Measurements from ENCODE around the gene VGLL4.
"Not testable (repeated sequence)": the region's sequence is repeated elsewhere in the genome, so short reads cannot be mapped to it uniquely, and the experiment has no call there.

The VGLL4 gene

GRCh38 chr3:11582191-11582968 lies 61.3 kb downstream of the VGLL4 start:
- DNase-seq, result no peak

GRCh38 chr3:11581237-11582190 lies 62.2 kb downstream of the VGLL4 start:
- DNase-seq, result no peak

- no peak for DNase-seq
Measured at GRCh38 chr3:11580645-11581044, 63.1 kb downstream of the VGLL4 start.

GRCh38 chr3:11578169-11578568 lies 65.5 kb downstream of the VGLL4 start:
- DNase-seq, result no peak

GRCh38 chr3:11576453-11576852 lies 67.3 kb downstream of the VGLL4 start:
- no peak for DNase-seq

DNA sequence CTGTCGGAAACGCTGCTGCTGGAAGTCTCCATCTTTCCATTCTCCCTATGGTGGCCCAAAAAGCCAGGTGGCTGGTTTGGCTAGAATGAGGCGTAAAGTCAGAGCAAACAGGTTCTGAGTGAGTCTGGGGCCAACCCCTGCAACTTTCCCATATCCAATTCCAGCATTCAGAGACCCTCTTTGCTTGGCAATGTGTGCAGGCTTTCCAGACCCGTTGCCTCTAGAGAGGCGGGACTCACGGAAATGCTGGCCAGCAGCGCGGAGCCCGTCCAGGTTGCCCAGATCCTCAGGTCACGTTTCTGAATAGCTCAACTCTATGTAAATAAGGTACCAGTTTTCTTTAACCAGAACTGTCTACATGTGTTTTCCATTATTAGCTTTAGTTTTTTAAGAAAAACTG lies 68.0 kb downstream of the VGLL4 start:
- DNase-seq, result no peak

DNA sequence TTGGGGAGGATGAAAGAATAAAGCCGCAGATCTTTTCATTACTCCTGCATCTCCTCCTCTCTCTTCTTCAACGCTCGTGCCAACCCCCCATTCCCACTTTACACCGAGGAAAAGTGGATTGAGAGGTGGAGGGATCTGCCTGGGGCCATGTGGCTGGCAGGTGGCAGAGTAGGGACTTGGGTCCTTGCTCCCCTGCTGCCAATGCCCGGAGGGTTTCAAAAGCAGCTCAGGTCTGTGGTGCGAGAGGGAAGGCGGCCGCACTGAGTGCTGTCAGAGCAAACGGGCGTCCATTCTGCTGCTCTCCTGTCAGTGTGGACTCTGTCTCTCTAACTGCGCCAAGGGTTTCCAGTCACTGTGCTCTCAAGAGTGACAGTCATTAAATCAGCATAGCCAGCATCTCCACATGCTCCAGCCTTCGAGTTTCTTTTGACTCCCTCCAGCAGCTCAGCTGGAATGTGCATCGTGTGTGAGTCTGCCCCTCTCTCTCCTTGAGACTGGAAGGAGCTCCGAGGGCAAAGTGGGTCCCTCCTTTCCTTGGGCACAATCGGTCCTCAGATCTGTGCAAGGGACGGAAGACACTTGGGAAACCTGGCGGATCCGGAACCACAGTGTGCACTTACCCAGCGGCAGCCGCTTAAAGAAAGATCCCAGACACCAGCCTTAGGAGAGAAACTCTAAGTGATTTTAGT lies 68.6 kb downstream of the VGLL4 start:
- no peak for DNase-seq

GRCh38 chr3:11572660-11573059 lies 71.1 kb downstream of the VGLL4 start:
- not testable (repeated sequence) for DNase-seq

DNA sequence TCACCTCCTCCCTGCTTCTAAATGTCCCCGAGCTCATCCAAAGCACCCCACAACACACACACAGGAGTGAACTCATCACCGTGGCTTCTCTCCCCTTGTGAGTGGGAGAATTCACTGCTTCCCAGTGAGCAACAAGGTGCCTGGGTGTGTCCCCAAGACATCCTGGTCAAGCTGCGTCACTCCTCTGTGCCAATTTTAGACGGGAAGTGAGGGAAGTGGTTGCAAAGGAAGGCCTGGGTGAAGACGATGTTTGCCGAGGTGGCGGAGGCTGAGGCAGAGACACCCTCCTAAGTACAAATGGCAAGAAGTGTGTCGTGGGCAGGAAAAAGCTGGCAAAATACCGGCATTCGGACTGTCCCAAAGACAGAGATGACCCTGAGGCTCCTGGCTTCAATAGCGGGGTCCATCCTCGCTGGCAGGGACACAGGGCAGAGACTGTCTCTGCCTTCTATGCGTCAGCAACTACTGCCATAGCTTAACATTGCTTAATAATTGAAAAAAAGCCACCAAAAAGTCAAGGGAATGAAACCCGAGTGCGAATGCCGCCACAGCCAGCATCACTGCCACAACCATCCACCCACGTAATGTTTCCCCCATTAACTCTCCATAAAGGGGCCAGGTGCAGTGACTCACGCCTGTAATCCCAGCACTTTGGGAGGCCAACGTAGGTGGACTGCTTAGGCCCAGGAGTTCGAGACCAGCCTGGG lies 72.8 kb downstream of the VGLL4 start:
- no peak for DNase-seq

DNA sequence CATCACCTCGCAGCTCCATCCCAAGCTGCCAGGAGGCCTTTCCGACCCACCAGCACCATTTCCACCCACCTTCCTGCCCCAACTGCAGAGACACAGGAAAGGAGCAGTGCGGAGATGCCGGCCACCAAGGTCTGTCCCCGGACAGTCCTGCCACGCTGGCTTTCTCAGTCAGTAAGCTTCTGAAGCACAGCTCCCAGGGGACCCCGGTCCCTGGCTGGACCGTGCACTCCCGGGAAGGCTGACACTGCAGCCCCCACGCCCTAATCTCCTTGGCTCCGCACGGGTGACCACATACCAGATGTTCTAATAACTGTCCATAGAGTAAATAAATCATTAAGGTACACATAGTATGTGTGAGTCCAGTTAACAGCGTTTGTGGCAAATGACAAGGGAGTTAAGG lies 73.5 kb downstream of the VGLL4 start:
- DNase-seq, result no peak

DNA sequence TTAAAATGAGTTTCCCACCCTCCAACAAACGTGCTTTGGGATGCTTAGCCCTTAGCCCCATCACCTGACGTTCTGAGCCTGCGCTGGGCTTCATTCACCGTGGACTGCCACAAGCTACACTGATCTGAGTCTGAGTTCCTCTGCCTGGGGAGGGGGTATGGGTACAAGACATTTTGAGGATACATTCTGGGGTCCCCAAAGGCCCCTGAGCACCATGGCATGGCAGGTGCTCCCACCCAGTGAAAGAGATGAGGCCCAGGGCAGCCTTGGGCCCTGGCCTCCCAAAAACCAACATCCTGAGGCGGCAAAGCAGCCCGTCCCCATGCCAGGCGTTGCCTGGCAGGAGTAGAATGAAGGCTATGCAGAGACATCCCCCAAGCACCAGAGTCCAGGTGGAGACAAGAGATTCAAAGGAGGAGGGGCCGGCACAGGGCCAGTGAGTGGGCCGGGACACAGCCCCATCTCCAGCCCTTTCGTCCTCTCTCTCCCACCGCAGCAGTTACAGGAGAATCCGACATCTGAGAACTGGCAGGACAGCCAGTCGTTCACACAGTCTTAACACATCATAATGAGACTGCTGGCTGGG lies 74.5 kb downstream of the VGLL4 start:
- DNase-seq, result no peak

DNA sequence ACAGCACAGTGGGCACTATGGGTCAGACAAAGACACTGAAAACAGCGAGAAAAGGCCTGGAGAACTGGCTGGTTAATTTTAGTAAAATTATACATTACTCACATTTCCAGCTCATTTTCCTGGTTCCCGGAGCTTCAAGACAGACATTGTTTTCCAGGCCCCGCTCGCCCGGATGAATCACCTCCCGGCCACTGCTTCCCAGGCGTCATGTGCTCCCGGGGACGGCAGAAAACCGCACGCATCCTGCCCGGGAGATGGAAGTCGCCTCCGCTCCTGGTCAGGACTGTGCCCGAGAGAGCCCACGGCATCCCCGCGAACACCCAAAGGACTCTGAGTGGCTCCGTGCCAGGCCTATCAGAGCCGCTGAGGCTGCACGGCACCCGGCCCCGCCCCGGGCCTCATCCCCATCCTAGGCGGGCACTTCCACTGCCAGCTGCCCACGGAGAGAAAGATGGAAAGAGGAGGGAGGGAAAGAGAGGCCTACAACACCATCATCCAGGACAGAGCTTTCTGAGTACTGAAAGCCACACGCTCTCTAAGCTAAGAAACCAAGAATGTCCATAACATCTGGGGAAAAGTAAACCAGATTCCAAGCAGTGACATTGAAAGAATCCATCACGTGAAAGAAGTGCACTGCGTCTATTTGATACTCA lies 75.1 kb downstream of the VGLL4 start:
- no peak for DNase-seq

DNA sequence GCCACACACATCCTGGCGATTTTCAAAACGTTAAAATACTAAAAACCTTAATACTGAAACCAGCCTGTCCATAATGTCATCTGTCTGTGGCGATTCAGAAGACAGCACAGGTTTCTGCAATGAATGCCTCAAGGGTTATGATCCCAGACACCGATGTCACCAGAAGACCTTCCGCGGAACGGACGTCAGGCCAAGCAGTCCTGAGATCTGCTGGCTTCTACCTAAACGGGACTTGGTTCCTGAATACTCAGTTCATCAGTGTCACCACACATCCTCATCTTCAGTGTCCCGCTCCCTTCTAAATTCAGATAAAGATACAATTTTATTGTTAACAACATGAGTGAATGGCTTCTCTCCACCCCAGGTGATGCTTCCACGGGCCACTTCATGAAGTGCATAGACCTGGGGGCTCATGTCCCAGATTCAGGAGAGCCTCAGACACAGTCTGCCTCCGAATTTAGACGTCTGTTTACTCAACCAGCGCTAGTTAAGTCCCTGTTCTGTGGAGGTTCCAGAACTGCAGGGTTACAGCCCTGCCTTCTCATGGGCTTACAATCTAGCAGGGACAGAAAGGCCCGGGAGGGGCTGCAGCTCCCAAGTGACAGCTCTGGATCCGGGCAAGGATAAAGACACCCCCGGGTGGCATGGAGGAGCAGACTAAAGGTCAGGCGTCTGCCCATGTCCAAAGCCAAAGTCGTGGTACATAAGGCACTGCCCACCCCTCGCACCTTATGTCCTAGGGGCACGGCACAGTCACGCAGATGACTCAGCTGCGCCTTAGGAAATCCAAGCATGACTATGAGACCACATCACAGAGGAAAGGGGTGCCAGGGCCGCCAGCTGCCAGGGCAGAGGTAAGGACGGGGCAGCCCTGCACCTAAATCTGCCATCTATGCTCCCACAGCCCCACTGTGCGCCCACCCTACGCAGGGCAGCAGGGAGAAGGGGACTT lies 75.9 kb downstream of the VGLL4 start:
- no peak for DNase-seq

DNA sequence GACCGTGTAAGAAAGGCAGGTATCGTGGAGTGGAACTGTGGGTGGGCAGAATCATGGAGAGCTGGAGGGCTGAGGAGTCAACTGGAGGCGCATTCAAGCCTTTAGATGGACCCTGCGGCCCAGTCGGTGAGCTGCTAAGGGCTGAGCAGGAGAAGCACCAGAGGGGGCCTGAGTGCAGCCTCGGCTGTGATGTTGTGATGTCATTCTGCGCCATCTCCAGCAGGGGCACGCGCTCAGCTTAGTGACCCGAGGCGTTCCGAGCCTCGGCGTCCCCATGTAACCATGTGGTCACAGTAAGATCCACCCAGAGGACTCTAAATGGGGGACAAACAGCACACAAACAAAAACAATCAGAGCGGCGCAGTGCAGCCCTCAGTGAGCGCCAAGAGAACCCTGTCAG lies 76.8 kb downstream of the VGLL4 start:
- no peak for DNase-seq

DNA sequence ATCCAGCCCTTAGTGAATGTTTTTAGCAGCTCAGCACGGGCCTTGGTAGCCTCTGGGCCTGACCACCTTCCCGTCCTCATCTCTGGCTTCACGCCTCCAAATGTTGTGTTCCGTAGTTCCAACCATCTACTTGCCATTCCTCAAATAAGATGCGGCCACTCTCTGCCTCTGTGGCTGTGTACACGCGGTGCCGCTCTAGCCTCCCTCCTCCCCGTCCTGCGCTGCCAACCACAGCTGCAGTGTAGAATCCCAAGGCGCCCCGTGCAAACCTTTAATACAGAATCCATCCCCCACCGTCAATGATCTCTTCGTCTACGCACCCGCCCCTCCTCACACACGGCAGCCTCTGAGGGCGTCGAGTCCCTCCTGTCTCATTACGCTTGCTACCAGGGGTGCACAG lies 77.2 kb downstream of the VGLL4 start:
- no peak for DNase-seq

DNA sequence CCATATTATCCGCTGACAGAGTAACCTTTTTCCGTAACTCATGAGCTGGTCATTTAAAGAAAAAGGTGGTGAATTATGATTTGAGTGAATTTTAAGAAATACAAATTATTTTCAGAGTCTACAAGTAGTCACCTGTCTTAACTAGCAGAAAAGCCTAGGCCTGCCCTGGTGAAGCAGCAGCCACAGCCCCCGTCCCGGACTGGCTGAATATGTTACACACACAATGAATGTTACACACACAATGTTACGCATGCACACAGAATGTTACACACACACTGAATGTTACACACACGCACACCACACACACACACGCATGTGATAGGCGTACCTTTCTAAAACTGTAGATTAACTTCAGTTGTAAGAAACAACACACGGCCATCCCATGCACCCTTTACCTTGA lies 77.8 kb downstream of the VGLL4 start:
- no peak for DNase-seq

- DNase-seq, result no peak
Measured at GRCh38 chr3:11565492-11565891, 78.2 kb downstream of the VGLL4 start.

DNA sequence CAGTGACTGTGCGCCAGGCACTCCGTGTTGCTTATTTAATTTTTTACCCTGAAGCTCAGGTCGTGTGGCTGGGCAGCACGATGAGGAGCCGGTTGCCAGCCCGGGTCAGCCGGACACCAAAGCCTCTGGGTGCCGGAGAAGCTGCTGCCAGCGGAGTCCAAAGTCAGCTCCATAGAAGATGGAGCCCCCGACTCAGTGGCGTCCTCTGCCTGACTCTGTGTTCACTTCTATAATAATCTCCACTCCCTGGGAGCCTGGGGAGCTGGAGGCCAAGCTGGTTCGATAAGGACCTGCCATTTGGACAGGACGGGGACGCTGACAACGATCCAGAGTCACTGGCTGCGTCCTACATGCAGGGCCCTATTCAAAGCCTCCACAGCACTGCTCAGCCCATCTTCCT lies 78.6 kb downstream of the VGLL4 start:
- no peak for DNase-seq

DNA sequence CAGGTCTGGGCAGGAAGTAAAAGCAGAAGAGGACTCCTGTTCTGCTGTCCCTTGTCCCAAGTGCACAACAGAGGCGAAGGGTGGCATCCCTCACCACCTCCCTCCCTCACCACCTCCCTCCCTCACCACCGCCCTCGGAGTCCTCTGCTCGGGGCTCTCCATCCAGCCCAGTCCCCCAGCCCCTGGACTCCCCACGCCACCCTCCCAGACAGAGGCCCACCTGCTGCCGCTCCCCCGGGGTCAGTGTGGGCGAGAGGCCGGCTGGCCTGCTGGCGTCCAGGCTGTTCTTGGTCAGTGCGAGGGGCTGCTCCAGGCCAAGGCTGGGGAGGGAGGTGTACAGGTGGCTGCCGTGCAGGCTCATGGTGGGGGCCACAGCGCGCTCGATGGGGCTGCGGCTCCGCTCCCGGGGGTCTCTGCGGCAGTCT lies 79.1 kb downstream of the VGLL4 start:
- DNase-seq, result no peak

GRCh38 chr3:11563865-11564185 lies 79.9 kb downstream of the VGLL4 start:
- no peak for DNase-seq
